HG02852 (cell line): ENCODE results near the gene ROM1.
A peak's percentile ranks its signal among the peaks of the same experiment; 100 is the strongest.
"Not testable (repeated sequence)": the region's sequence is repeated elsewhere in the genome, so short reads cannot be mapped to it uniquely, and the experiment has no call there.

Experiments used
- ATAC-seq: cut with Tn5 transposase; IDR thresholded peaks from one replicate; pipeline ENCODE4 v1.9.1; 2021; ENCODE audit warnings: mild to moderate bottlenecking, moderate library complexity; ENCODE audit not compliant: unreplicated experiment

Gene ROM1

GRCh38 chr11:62612366-62613290, at the start of gene ROM1, which contains the start of gene EML3:
Gene ROM1 (plus strand): TSS chr11:62613257. CDS start chr11:62613282, 25 bp downstream.
Gene EML3 (minus strand): TSS chr11:62612775. CDS start chr11:62612457, 318 bp downstream.
- peak; percentile 68 for ATAC-seq

GRCh38 chr11:62565100-62565802, 47.8 kb upstream of the ROM1 start:
- ATAC-seq, result no peak

GRCh38 chr11:62566247-62566646, 46.8 kb upstream of the ROM1 start:
- no peak for ATAC-seq

- no peak for ATAC-seq
These were observed 45.9 kb upstream of the ROM1 start for GRCh38 chr11:62567018-62567633.

- ATAC-seq, result no peak
These were observed 43.4 kb upstream of the ROM1 start for GRCh38 chr11:62569611-62570010.

GRCh38 chr11:62570903-62571302, 42.2 kb upstream of the ROM1 start:
- ATAC-seq, result not testable (repeated sequence)

- not testable (repeated sequence) for ATAC-seq
These were observed 41.6 kb upstream of the ROM1 start for GRCh38 chr11:62571493-62571892.

- ATAC-seq, result no peak
These were observed 40.6 kb upstream of the ROM1 start for GRCh38 chr11:62572431-62572830.

GRCh38 chr11:62573006-62573591, 40.0 kb upstream of the ROM1 start:
- no peak for ATAC-seq

- ATAC-seq, result peak; percentile 76
These were observed 39.3 kb upstream of the ROM1 start, which contains the start of gene EEF1G for GRCh38 chr11:62573592-62574362. Gene EEF1G (minus strand): TSS chr11:62573891. CDS start chr11:62573842, 49 bp downstream.

GRCh38 chr11:62574363-62575071, 38.5 kb upstream of the ROM1 start:
- peak; percentile 26 for ATAC-seq

- ATAC-seq, result no peak
These were observed 37.9 kb upstream of the ROM1 start for GRCh38 chr11:62575156-62575555.

GRCh38 chr11:62575837-62576236, 37.2 kb upstream of the ROM1 start:
- ATAC-seq, result no peak

GRCh38 chr11:62577046-62577714, 35.9 kb upstream of the ROM1 start:
- no peak for ATAC-seq

- ATAC-seq, result no peak
These were observed 34.5 kb upstream of the ROM1 start for GRCh38 chr11:62578541-62578940.

- no peak for ATAC-seq
These were observed 33.8 kb upstream of the ROM1 start for GRCh38 chr11:62579252-62579651.

GRCh38 chr11:62580959-62581715, 31.9 kb upstream of the ROM1 start:
- no peak for ATAC-seq

GRCh38 chr11:62581735-62582134, 31.3 kb upstream of the ROM1 start:
- not testable (repeated sequence) for ATAC-seq
